Right atrium auricular region (tissue), 2 donors: ENCODE data around the gene OR2D3. TPM values are rescaled to one million over a fixed set of nuclear protein-coding genes. Genes with fewer than 3 reads are reported as not detected.

Experiments
- DNase-seq: peaks from one replicate; pipeline ENCODE4 v3.0.0-alpha.2; 2019; ENCODE audit warnings: low spot score
- H3K27ac ChIP-seq, 2 donors: fragments of 200-600 bp; sonication (generic); 1 replicate in 1 of 2; 2 replicates in 1 of 2; pipeline ENCODE4 v1.5.1; 2016 to 2019
- H3K27me3 ChIP-seq, 2 donors: fragments of 200-600 bp; sonication (generic); one replicate each; pipeline versions ENCODE4 v1.5.1 to v1.6.0; 2017 to 2019
- H3K36me3 ChIP-seq: fragments of 200-600 bp; sonication (generic); one replicate; pipeline ENCODE4 v1.5.1; 2016
- H3K4me1 ChIP-seq, 2 donors: fragments of 200-600 bp; sonication (generic); one replicate each; pipeline versions ENCODE4 v1.5.1 to v1.6.0; 2017 to 2019
- H3K4me3 ChIP-seq, 2 donors: fragments of 200-600 bp; sonication (generic); 1 replicate in 1 of 2; 2 replicates in 1 of 2; pipeline ENCODE4 v1.5.1; 2017 to 2019; ENCODE audit warnings: mild to moderate bottlenecking in 1 of 2, moderate library complexity in 1 of 2
- H3K9me3 ChIP-seq, 2 donors: fragments of 200-600 bp; sonication (generic); one replicate each; pipeline ENCODE4 v1.5.1; 2019
- total RNA-seq, 2 donors: library from RNA; depleted of rRNA; stranded (reverse); fragments of >200 nt; gene quantifications; one replicate each; pipeline ENCODE4 v1.1.0, GENCODE V29; 2016
- TF ChIP-seq, protein P1 (sequence below), 2 donors: fragments of 200-600 bp; sonication (generic); IDR thresholded peaks; one replicate each; pipeline ENCODE4 v1.5.1; 2019; ENCODE audit warnings: antibody characterized with exemption in 2 of 2

The OR2D3 gene
- total RNA-seq, 2 donors from 2014 or later: not detected

DNA sequence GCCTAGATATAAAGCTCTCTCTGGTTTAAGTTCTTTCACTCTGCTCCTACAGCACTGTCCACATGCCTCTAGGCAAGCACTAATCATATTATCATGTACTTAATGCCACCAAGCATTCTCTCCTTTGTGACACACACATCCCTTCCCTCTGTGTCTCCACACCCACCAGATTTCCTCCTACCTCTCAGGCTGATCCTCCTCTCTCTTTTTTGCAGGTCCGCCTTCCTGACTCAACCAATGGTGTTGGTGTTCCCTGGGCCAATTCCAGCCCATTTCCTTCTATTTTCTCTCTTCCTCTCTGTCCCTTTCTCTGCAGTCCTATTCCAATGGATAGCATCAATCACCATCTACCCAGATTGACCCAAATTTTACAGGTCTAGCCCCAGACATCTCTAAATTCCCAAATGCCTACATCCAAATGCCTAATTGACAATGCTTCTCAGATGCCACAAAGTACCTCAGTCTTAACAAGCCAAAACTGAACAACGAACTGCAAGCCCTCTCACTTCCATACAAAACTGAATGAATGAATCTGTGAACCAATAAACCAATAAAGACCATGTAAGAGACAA, 4.9 kb downstream of the OR2D3 start:
- H3K4me3 ChIP-seq: peak overlapping the region; percentile 43 to 64
- TF ChIP-seq, protein P1, sequence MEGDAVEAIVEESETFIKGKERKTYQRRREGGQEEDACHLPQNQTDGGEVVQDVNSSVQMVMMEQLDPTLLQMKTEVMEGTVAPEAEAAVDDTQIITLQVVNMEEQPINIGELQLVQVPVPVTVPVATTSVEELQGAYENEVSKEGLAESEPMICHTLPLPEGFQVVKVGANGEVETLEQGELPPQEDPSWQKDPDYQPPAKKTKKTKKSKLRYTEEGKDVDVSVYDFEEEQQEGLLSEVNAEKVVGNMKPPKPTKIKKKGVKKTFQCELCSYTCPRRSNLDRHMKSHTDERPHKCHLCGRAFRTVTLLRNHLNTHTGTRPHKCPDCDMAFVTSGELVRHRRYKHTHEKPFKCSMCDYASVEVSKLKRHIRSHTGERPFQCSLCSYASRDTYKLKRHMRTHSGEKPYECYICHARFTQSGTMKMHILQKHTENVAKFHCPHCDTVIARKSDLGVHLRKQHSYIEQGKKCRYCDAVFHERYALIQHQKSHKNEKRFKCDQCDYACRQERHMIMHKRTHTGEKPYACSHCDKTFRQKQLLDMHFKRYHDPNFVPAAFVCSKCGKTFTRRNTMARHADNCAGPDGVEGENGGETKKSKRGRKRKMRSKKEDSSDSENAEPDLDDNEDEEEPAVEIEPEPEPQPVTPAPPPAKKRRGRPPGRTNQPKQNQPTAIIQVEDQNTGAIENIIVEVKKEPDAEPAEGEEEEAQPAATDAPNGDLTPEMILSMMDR (IDR thresholded peaks at IDR 0.05): no peak
- H3K4me1 ChIP-seq: peaks cover 0 to 12% of the 10 kb centered on the region in 2 donors
- H3K27me3 ChIP-seq: no peaks in the 10 kb centered on the region
- no peak for DNase-seq
- peak overlapping the region in 1 of 2 donors; percentile 56 for H3K27ac ChIP-seq
- H3K9me3 ChIP-seq: no peaks in the 10 kb centered on the region
- H3K36me3 ChIP-seq: no peaks in the 10 kb centered on the region

DNA sequence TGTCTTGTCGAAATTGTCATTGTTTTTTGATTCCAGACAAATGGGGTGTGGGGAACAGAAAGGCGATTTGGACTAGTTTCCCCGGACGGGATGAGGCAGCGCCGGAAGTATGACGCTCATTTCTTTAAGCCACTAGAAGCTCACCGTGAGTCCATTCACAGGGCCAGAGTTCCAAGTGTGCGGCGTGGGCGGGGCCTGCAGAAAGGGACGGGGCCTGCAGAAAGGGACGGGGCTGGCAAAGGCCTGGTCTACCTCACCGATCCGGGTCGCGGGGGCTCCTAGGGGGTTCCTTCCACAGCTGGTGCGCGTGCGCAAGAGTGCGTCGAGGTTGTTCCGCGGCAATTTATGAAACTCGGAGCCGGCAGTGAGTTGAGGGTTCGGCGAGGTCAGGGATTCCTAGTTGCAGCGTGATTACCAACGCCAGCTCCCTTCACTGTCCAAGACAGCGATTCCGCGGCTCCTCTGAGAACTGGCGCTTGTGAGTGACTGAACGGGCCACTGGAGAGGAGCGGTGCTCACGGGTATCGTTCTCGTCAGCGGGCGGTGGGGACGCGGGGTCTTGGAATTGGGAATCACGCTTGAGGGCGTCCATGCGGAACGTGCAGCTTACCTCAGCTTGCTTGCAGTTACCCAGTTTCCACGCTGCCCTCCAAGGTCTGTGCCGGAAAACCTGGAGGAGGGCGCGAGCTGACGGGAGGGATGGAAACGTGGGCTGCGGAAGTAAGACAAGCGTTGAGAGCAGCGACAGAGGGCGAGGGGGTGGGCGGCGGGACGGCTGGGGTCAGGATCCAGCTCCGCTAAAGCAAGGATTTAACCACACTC, 5.6 kb downstream of the OR2D3 start, which contains the start of gene ZNF215:
ZNF215 (plus strand) TSS at position 219 of the 822 bp plus-strand sequence. CDS start 5,847 bp downstream, outside the sequence.
- no peaks in the 10 kb centered on the region for H3K9me3 ChIP-seq
- H3K36me3 ChIP-seq: no peaks in the 10 kb centered on the region
- TF ChIP-seq, protein P1 (IDR thresholded peaks at IDR 0.05): no peak
- H3K27ac ChIP-seq: peak within 1 kb of the TSS; percentile 56 to 60
- H3K4me3 ChIP-seq: peak within 1 kb of the TSS; percentile 43 to 64
- peak; percentile 87 for DNase-seq
- no peaks in the 10 kb centered on the region for H3K27me3 ChIP-seq
- H3K4me1 ChIP-seq: peaks cover 0 to 12% of the 10 kb centered on the region in 2 donors

DNA sequence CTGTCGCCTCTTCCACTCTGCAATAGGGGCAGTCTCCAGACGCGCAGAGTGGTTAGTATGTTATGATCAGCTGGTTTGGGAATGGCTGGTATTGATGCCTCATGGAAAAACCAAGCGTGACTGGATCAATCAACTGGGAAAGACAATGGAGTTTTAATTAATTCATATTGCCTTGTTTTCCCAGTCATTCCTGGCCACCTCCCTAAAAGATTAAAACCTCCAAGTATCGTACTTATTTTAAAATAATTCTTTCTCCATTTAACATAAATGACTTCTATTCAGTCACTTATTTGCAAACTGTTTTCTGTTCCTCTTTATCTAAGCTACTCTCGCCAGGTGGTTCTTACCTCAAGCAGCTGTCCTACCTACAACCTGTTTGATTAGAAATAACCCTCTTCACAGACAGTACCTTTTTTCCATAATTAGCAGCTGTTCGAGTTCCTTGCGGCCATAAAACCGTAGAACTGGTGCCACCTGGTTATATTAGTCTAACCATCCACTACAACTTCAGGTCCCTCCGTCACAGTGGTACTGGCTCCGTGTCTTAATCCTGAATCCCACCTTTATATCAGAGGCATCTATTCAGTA, 6.3 kb downstream of the OR2D3 start:
- Histone ChIP-seq H3K36me3 (no peaks in the 10 kb centered on the region), H3K4me3 (peak overlapping the region; percentile 43 to 64), H3K4me1 (peaks cover 0 to 12% of the 10 kb centered on the region in 2 donors), H3K27me3 (no peaks in the 10 kb centered on the region), H3K27ac (peak overlapping the region in 1 of 2 donors; percentile 60), H3K9me3 (no peaks in the 10 kb centered on the region)
- TF ChIP-seq, protein P1 (IDR thresholded peaks at IDR 0.05): no peak
- no peak for DNase-seq

DNA sequence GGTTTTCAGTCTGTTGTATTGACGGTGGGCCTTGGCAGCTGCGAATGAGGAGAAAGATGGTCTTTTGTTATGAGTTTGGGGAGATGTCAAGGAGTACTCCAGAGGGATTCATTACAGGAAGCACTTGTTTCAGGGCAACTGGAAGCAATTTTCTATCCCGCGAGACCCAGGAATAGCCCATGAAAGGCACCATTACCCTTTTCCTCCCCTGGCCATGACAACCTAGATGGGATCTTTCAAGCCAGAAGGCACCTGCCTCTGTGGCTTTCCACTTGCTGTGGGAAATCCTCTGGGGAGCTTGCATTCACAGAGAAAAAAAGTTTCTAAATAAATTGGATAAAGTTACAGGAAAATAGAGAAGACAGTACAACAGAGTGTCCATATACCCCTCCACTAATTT, 8.1 kb downstream of the OR2D3 start:
- TF ChIP-seq, protein P1 (IDR thresholded peaks at IDR 0.05): no peak
- no peaks in the 10 kb centered on the region for H3K36me3 ChIP-seq

DNA sequence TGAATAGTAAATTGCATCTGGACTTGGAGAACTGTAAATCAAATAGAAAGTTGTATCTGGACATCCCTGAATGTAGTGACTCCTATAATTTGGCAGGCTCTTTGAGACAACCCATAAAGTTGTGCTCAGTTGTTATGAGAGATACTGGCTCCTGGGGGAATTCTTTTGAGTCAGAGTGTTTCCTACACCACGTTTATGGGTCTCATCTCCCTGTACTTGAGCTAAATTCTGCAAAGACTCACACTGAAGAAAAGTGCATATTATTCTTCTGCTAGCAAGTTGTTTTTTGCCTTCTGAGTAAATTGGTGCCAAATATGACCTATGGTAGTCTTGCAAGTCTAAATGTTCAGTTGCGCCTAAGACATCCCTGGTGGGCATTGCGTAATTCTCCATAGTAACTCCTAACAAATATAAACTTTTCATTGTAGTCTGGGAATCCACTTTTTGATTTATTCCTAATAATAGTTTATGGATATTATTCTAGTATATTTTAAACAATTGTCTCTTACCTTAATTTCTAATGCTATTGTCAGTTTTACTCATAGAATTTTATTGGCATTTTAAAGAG, 10.4 kb downstream of the OR2D3 start:
- Histone ChIP-seq H3K4me3 (no peak overlapping the region), H3K36me3 (no peaks in the 10 kb centered on the region), H3K27me3 (no peaks in the 10 kb centered on the region), H3K27ac (no peak overlapping the region), H3K9me3 (no peaks in the 10 kb centered on the region), H3K4me1 (peaks cover 0 to 12% of the 10 kb centered on the region in 2 donors)
- TF ChIP-seq, protein P1 (IDR thresholded peaks at IDR 0.05): no peak
- DNase-seq: no peak

More for the DNA sequence above, 8.1 kb downstream of the OR2D3 start:
- no peak for DNase-seq
- Histone ChIP-seq H3K4me1 (peaks cover 0 to 12% of the 10 kb centered on the region in 2 donors), H3K27me3 (no peaks in the 10 kb centered on the region), H3K9me3 (no peaks in the 10 kb centered on the region), H3K27ac (no peak overlapping the region), H3K4me3 (no peak overlapping the region)
